GM12873 (cell line): Measurements from ENCODE around the gene EGFR.

ENCODE experiments used
- TF ChIP-seq, protein P1 (sequence below): IDR thresholded peaks from 2 replicates; pipeline ENCODE4 v1.5.1; 2012; ENCODE audit warnings: low read depth, mild to moderate bottlenecking, moderate library complexity, low read length, control low read depth; ENCODE audit not compliant: insufficient read depth; ENCODE audit errors: missing control alignments

EGFR gene

GRCh38 chr7:54995166-54995565 lies 23.7 kb upstream of the EGFR start:
- TF ChIP-seq, protein P1, sequence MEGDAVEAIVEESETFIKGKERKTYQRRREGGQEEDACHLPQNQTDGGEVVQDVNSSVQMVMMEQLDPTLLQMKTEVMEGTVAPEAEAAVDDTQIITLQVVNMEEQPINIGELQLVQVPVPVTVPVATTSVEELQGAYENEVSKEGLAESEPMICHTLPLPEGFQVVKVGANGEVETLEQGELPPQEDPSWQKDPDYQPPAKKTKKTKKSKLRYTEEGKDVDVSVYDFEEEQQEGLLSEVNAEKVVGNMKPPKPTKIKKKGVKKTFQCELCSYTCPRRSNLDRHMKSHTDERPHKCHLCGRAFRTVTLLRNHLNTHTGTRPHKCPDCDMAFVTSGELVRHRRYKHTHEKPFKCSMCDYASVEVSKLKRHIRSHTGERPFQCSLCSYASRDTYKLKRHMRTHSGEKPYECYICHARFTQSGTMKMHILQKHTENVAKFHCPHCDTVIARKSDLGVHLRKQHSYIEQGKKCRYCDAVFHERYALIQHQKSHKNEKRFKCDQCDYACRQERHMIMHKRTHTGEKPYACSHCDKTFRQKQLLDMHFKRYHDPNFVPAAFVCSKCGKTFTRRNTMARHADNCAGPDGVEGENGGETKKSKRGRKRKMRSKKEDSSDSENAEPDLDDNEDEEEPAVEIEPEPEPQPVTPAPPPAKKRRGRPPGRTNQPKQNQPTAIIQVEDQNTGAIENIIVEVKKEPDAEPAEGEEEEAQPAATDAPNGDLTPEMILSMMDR: no peak

DNA sequence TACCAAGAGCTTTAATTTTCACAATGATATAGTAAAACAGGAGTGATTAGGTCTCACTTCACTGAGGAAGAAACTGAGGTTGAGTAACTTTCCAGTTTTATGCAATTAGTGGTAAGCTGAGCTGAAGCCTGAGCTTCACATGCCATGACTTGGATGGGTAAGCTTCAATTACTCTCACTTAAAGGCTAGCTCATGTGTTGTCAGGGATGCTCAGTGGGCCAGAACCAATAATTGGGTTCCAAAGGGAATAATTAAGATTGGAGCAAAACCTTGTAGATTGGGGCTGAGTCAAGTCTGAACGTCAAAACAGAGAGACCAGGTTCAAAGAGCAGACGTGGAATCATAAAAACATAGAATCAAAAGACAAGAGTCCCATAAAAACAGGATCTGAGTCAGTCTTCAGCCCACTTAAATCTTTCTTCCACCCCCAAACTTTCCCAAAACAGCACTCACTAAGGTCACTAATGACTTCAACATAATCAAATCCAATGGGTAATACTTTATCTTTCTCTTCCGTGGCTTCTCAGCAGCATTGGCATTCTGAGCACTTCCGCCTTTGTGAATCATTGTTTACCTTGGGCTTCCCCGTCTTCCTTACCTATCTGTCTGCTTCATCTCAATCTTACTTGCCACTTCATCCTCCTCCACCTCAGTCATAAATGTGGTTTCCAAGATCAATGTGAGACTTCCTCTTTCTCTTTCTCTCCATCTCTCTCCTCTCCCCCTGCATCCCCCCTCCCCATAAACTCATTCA lies 23.0 kb upstream of the EGFR start:
- TF ChIP-seq, protein P1: no peak

DNA sequence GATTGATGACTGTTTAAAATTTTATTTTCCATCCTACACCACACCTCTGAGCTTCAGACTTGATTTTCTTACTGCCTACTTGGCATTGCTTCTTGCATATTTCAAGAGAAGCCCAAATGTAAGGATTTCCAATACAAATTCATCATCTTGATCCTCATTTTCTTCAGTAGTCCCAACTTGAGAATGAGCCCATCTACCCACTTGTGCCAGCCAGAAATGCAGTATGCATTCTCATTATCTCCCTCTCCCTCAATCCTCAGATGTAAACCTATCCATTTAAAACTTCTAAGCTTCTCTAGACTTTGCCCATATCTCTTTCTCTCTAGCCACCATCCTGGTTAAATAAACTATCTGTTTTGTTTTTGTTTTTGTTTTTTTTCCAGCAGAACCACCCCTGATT lies 22.4 kb upstream of the EGFR start:
- TF ChIP-seq, protein P1: no peak

DNA sequence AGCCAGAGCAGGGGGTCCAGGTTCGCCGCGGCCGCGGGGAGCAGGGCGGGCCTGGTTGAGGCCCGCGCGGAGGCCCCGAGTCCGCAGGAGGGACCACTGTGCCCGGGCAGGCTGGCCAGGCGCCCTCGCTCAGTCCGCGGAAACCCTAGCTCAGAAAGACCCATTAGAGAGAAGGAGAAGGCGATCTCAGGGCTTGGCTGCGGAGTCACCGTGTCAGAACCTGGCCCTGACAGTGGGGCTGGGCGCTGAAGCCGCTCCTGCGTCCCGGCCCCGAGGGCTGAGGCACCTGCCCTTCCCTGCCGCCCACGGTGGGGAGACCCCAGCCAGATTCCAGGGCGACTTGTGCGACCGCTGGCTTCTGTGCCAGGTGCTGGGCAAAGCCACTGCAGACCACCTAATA lies 14.2 kb upstream of the EGFR start:
- TF ChIP-seq, protein P1: no peak

- TF ChIP-seq, protein P1: no peak
These were observed 13.5 kb upstream of the EGFR start for GRCh38 chr7:55005241-55005851.

GRCh38 chr7:55006499-55006898 lies 12.3 kb upstream of the EGFR start:
- TF ChIP-seq, protein P1: no peak

DNA sequence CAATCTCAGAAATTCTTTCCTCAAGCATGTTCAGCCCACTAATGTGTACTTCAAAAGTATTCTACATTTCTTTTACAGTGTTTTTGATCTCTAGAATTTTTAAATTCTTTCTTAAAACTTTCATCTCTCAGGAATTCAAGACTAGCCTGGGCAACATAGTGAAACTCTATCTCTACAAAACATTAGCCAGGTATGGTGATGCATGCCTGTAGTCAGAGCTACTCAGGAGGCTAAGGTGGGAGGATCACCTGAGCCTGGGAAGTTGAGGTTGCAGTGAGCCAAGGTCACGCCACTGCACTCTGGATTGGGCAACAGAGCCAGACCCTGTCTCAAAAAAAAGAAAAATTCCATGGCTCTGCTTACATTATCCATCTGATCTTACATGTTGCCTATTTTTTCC lies 5.0 kb upstream of the EGFR start:
- TF ChIP-seq, protein P1: no peak
